Adrenal gland (tissue), 12 donors: ENCODE results near the gene PANX2. TPM values are rescaled to one million over a fixed set of nuclear protein-coding genes. Genes with fewer than 3 reads are reported as not detected.

Experiments used
- DNase-seq, 7 donors: peaks; one replicate each; pipeline ENCODE4 v3.0.0-alpha.2; 2019 to 2020
- H3K27ac ChIP-seq, 5 donors: fragments of 200-600 bp; sonication (generic) in 4 of 5; 1 replicate in 3 of 5; 2 replicates in 2 of 5; pipeline versions ENCODE4 v1.5.1 to v1.8.0; 2016 to 2020; ENCODE audit warnings: mild to moderate bottlenecking in 1 of 5
- H3K27me3 ChIP-seq: fragments of 200-600 bp; 2 replicates; pipeline ENCODE4 v1.8.0; 2021
- H3K36me3 ChIP-seq, 2 donors: fragments of 200-600 bp; replicated peaks in 1 of 2; 1 replicate in 1 of 2; 2 replicates in 1 of 2; pipeline versions ENCODE4 v1.5.1 to v1.8.0; 2018 to 2022
- H3K4me1 ChIP-seq, 2 donors: fragments of 200-600 bp; replicated peaks in 1 of 2; 1 replicate in 1 of 2; 2 replicates in 1 of 2; pipeline versions ENCODE4 v1.5.1 to v1.8.0; 2018 to 2021
- H3K4me3 ChIP-seq, 4 donors: fragments of 200-600 bp; sonication (generic) in 3 of 4; one replicate each; pipeline ENCODE4 v1.5.1; 2016 to 2018
- H3K9me3 ChIP-seq, 3 donors: fragments of 200-600 bp; sonication (generic) in 1 of 3; replicated peaks in 1 of 3; 1 replicate in 2 of 3; 2 replicates in 1 of 3; pipeline versions ENCODE4 v1.5.1 to v1.8.0; 2016 to 2021
- POLR2A ChIP-seq, 2 donors: fragments of 450-650 bp; IDR thresholded peaks; one replicate each; pipeline ENCODE4 v1.6.1; 2017; ENCODE audit warnings: antibody characterized with exemption in 2 of 2, mild to moderate bottlenecking in 2 of 2, moderate library complexity in 1 of 2
- WGBS, 4 donors: extraction: QIAGEN DNeasy Blood & Tissue Kit in 2 of 4; methylation state at CpG; one replicate each; pipeline versions ENCODE4 v1.1.5 to v1.1.7; 2013 to 2017; 5-methylcytosine and 5-hydroxymethylcytosine counted together
- intact Hi-C, 2 donors: fragments of 100-400 bp; cut with DNase I; formaldehyde crosslinking; loops; one replicate each; pipeline versions ENCODE4 v1.14.1 to v1.15.0; 2022 to 2023
- polyA plus RNA-seq, 3 donors: library from polyadenylated mRNA; stranded (reverse); fragments of 200-250 nt in 2 of 3; fragments of 350-450 nt in 1 of 3; fragmentation: Illumina TruSeq in 1 of 3; extraction: RNeasy Lipid Tissue Mini Kit (QIAGEN cat#74804) in 1 of 3; gene quantifications; one replicate each; pipeline ENCODE4 v1.2.3, GENCODE V29; 2013 to 2014
- total RNA-seq, 9 donors: library from RNA; depleted of rRNA in 4 of 9; stranded (reverse); fragments of >200 nt in 4 of 9; fragments of 120-200 nt in 1 of 9; fragmentation: NEBNext Ultra II Directional in 1 of 9; extraction: Animal tissue kit (Norgen Biotek cat#: 25700) in 1 of 9; gene quantifications; one replicate each; pipeline versions ENCODE4 v1.1.0 to v1.2.4, GENCODE V29; 2013 to 2023
- TF ChIP-seq, protein P1 (sequence below), 6 experiments: fragments of 450-650 bp in 4 of 6; fragments of 200-600 bp in 2 of 6; sonication (generic) in 1 of 6; IDR thresholded peaks; 1 replicate in 5 of 6; 2 replicates in 1 of 6; pipeline versions ENCODE4 v1.5.1 to v1.8.0; 2016 to 2021; ENCODE audit warnings: antibody characterized with exemption in 6 of 6, mild to moderate bottlenecking in 2 of 6, moderate library complexity in 1 of 6
- donor health status: healthy with polysubstance abuse.
- donor health status: Bipolar disorder and iron deficiency.
- donor health status: DM: yes; HTN: yes; CAD: no.
- donor health status: DM: no; HTN: no; CAD: no.
- donor health status: DM: no; HTN: no; CAD: no.
- donor health status: DM: yes; HTN: yes; CAD: no.

Gene PANX2
- total and polyA plus RNA-seq, 12 donors = 0.22 to 4.1 (median 0.70) TPM

DNA sequence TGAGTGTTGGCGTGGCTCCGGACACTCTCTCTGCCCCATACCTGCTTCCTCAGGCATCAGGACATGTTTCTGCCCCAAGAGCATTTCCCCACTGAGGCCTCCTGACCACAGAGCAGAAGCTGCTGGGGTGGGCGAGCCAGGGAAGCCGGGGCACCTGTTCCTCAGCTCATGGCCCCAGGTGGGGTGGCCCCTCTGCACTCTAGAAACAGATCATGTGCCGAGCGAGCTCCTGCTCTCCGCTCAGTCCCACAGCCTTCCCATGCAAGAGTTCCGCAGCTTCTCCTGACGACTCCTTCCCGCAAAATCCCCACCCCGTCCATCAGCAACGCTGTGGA is 22.4 kb upstream of the PANX2 start:
- no peaks in the 10 kb centered on the region for H3K36me3 ChIP-seq
- DNase-seq = no peak
- no peaks in the 10 kb centered on the region for H3K4me1 ChIP-seq
- 85 to 91% (median 88%) methylated on average over 10 to 12 of the region's 12 CpGs for WGBS, 4 donors
- intact Hi-C loops = no loop called here
- H3K4me3 ChIP-seq = no peak overlapping the region
- no peaks in the 10 kb centered on the region for H3K9me3 ChIP-seq
- no peak overlapping the region for H3K27ac ChIP-seq
- TF ChIP-seq, protein P1, sequence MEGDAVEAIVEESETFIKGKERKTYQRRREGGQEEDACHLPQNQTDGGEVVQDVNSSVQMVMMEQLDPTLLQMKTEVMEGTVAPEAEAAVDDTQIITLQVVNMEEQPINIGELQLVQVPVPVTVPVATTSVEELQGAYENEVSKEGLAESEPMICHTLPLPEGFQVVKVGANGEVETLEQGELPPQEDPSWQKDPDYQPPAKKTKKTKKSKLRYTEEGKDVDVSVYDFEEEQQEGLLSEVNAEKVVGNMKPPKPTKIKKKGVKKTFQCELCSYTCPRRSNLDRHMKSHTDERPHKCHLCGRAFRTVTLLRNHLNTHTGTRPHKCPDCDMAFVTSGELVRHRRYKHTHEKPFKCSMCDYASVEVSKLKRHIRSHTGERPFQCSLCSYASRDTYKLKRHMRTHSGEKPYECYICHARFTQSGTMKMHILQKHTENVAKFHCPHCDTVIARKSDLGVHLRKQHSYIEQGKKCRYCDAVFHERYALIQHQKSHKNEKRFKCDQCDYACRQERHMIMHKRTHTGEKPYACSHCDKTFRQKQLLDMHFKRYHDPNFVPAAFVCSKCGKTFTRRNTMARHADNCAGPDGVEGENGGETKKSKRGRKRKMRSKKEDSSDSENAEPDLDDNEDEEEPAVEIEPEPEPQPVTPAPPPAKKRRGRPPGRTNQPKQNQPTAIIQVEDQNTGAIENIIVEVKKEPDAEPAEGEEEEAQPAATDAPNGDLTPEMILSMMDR (IDR thresholded peaks at IDR 0.05) = no peak
- no peak for TF ChIP-seq POLR2A (IDR thresholded peaks at IDR 0.05)
- H3K27me3 ChIP-seq = no peaks in the 10 kb centered on the region

DNA sequence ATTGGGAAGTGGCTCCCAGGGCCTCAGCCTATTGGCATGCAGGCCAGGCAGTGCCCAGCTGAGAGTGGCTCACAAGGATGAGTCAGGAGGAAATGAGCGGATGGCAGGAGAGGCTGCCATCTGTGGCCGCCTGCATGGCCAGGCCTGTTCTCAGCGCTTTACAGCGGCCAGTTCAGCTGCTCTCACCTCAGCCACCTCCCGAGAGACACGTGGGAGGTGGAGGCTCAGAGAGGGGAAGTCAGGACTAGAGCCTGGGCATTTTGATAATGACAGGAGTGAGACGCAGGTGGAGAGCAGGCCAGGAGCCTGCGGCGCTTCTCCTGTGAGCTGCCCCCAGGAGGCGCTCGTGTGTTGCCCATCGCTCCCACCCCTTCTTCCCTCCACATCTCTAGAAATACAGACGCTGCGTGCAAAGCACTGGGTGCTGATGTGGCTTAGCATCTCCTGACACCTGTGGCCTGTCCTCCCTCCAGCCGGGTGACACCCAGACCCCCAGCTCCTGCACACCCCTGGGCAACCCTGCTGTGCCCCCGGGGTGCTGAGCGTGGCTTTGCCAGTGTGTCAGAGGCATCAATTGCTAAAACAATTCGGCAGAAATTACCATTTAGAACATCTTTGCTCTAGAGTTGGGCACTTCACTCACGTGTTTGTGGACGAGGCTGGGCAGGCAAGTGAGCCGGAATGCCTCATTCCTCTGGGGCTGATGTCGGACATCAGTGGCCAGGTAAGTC is 21.4 kb upstream of the PANX2 start:
- H3K4me3 ChIP-seq = no peak overlapping the region
- DNase-seq = peak in 6 of 7 donors; percentile 69 to 84 (median 76)
- peak overlapping the region in 1 of 5 donors; percentile 40 for H3K27ac ChIP-seq
- 36 to 47% (median 40%) methylated on average over 13 to 22 of the region's 22 CpGs for WGBS, 4 donors
- no peaks in the 10 kb centered on the region for H3K36me3 ChIP-seq
- no peaks in the 10 kb centered on the region for H3K9me3 ChIP-seq
- H3K4me1 ChIP-seq = no peaks in the 10 kb centered on the region
- TF ChIP-seq, protein P1 (IDR thresholded peaks at IDR 0.05) = peak; percentile 49 to 86 (median 80)
- TF ChIP-seq POLR2A (IDR thresholded peaks at IDR 0.05) = no peak
- intact Hi-C loops = no loop called here
- H3K27me3 ChIP-seq = no peaks in the 10 kb centered on the region

DNA sequence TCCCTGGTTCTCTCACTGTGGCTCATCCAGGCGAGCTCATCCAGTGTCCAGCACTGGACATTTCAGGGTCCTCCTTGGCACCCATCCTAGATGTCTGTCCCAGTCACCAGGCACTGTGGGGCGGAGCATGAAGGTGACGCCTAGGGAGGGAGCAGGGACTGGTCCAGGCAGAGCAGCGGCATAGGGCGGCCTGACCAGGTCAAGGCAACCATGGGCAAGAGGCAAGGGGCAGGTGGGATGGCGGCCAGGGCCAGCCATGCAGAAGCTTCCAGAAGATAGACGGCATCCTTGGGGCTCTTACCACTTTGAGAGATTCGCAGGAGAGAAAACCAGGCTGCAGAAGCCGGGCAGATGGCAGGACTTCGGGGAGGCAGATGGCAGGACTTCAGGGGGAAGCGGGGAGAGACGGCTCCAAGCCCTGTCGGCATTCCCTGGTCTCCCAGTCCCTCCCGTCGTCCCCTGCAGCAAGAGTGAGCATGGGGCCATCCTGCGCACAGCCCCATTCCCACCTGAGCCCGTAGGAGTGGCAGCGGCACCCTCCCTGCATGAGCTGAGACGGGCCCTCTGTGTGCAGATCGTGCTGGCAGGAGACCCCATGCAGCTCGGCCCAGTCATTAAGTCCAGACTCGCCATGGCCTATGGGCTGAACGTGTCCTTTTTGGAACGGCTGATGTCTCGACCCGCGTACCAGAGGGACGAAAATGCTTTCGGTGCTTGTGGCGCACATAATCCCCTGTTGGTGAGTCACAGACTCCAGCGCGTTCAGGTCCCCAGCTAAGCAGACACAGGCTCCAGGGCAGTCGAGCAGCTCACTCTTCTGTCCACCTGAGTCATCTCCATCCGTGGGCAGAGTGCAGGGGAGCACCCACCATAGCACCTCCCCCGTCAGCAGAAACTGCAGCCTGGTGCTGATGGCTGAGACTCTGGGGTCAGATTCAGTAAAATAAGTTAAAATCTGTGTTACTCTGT is 20.1 kb upstream of the PANX2 start:
- Histone ChIP-seq H3K36me3 (no peaks in the 10 kb centered on the region), H3K27me3 (no peaks in the 10 kb centered on the region), H3K27ac (no peak overlapping the region), H3K9me3 (no peaks in the 10 kb centered on the region), H3K4me1 (no peaks in the 10 kb centered on the region), H3K4me3 (no peak overlapping the region)
- no peak for TF ChIP-seq POLR2A (IDR thresholded peaks at IDR 0.05)
- TF ChIP-seq, protein P1 (IDR thresholded peaks at IDR 0.05) = no peak
- WGBS, 4 donors = 83 to 88% (median 85%) methylated on average over 20 to 35 of the region's 35 CpGs
- intact Hi-C loops = loop anchor here in 1 of 2 donors (5.0 kb wide), 1 partner anchor 57 kb away; no protein-coding TSS in a partner anchor
- no peak for DNase-seq
